Loucy (cell line): ENCODE measurements around the gene CA5B.

Experiments
- H2AFZ ChIP-seq: fragments of 200-600 bp; sonication (generic); 2 replicates; pipeline ENCODE4 v1.6.0; 2016; ENCODE audit warnings: antibody characterized with exemption, mild to moderate bottlenecking, low read length, moderate library complexity
- H3F3A ChIP-seq: fragments of 200-600 bp; 2 replicates; pipeline ENCODE4 v1.6.0; 2016; ENCODE audit warnings: antibody characterized with exemption, low read depth, mild to moderate bottlenecking
- H3K27me3 ChIP-seq: fragments of 200-600 bp; sonication (generic); 2 replicates; pipeline ENCODE4 v1.6.1; 2014; ENCODE audit warnings: low read length, mild to moderate bottlenecking; ENCODE audit not compliant: insufficient read depth, poor library complexity, severe bottlenecking
- H3K36me3 ChIP-seq: fragments of 200-600 bp; sonication (generic); 2 replicates; pipeline ENCODE4 v1.6.1; 2016; ENCODE audit warnings: low read length; ENCODE audit not compliant: insufficient read depth
- H3K4me1 ChIP-seq: fragments of 200-600 bp; sonication (generic); 2 replicates; pipeline ENCODE4 v1.5.1; 2014; ENCODE audit warnings: low read length, mild to moderate bottlenecking; ENCODE audit not compliant: insufficient read depth, poor library complexity, severe bottlenecking
- H3K4me2 ChIP-seq: fragments of 200-600 bp; sonication (generic); 2 replicates; pipeline ENCODE4 v1.6.0; 2014; ENCODE audit warnings: antibody characterized with exemption, low read length, low read depth, mild to moderate bottlenecking; ENCODE audit not compliant: poor library complexity, severe bottlenecking
- H3K4me3 ChIP-seq: fragments of 200-600 bp; sonication (generic); 2 replicates; pipeline ENCODE4 v1.5.1; 2014; ENCODE audit warnings: low read length, mild to moderate bottlenecking, mixed read lengths; ENCODE audit not compliant: poor library complexity, severe bottlenecking
- H3K79me2 ChIP-seq: fragments of 200-600 bp; sonication (generic); 2 replicates; pipeline ENCODE4 v1.6.1; 2014; ENCODE audit warnings: low read length; ENCODE audit not compliant: insufficient read depth
- H3K9ac ChIP-seq: fragments of 200-600 bp; sonication (generic); 2 replicates; pipeline ENCODE4 v1.6.0; 2014; ENCODE audit warnings: mild to moderate bottlenecking, low read depth, low read length, moderate library complexity; ENCODE audit not compliant: poor library complexity, severe bottlenecking
- H3K9me2 ChIP-seq: fragments of 200-600 bp; sonication (generic); replicated peaks from 2 replicates; pipeline ENCODE4 v1.6.1; 2016; ENCODE audit warnings: low read depth, low read length, mixed read lengths
- H3K9me3 ChIP-seq: fragments of 200-600 bp; sonication (generic); 2 replicates; pipeline ENCODE4 v1.6.1; 2014; ENCODE audit warnings: mild to moderate bottlenecking, antibody characterized with exemption, low read length, low read depth; ENCODE audit not compliant: insufficient read depth
- H4K20me1 ChIP-seq: fragments of 200-600 bp; sonication (generic); 2 replicates; pipeline ENCODE4 v1.6.0; 2014; ENCODE audit warnings: antibody characterized with exemption, low read length, mild to moderate bottlenecking; ENCODE audit not compliant: insufficient read depth, poor library complexity, severe bottlenecking
- EZH2phosphoT487 ChIP-seq: fragments of 200-600 bp; IDR thresholded peaks from 2 replicates; pipeline ENCODE4 v1.6.1; 2018; ENCODE audit warnings: antibody characterized with exemption, mild to moderate bottlenecking, moderate library complexity, borderline replicate concordance
- TF ChIP-seq, protein P1 (sequence below): fragments of 200-600 bp; sonication (generic); conservative IDR thresholded peaks from 2 replicates; pipeline ENCODE4 v1.5.1; 2014; ENCODE audit warnings: mild to moderate bottlenecking, antibody characterized with exemption, low read length

Gene CA5B, protein sequence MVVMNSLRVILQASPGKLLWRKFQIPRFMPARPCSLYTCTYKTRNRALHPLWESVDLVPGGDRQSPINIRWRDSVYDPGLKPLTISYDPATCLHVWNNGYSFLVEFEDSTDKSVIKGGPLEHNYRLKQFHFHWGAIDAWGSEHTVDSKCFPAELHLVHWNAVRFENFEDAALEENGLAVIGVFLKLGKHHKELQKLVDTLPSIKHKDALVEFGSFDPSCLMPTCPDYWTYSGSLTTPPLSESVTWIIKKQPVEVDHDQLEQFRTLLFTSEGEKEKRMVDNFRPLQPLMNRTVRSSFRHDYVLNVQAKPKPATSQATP

DNA sequence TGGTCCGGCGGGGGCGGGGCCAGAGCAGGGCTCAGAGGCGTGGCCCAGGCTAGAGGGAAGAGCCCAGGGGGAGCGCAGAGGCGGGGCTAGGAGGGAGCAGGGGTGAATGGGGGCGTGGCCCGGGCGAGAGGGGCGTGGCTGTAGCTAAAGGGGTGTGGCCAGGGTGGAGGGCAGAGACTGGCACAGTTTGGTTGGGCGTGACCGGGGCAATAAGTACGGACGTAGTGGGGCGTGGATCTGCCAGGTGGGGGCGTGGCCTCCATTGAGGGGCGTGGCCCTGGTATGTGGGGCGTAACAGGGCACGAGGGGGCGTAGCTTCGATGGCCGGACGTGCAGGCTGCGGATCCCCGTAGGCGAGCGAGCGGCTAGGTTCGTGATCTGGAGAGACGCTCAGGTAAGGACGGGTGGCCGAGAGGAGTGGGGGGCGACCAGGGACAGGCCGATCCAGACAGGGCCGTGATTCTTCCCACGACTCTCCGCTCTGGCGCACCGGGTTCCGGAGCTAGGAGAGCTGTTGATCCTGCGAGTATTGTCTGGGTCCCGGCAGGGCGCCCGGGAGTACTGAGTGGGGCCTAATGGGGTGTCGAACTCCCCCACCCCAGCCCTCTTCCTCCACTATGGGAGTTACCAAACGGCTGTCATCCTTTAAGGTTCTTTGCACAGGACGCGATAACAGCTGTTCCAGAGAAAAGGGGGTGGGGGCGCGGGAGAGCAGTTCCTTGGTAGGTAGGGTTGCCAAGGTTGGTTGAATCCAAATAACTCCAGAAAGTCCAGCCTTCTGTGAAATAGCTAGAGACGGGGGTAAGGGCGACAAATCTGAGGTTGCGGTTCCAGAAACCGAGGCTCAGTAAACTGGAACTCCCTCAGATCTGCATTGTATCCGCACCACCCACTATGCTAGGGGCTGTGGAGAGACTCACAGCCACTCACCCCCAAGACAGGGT is at the start of gene CA5B:
TSS of gene CA5B (plus strand) at position 312 of the 944 bp plus-strand sequence. CDS start 11,754 bp downstream, outside the sequence.
- no peaks in the 10 kb centered on the region for H4K20me1 ChIP-seq
- peaks cover 13% of the 10 kb centered on the region for H3K4me1 ChIP-seq
- no peaks in the 10 kb centered on the region for H3K36me3 ChIP-seq
- 0 out of 2 replicates have a peak within 1 kb of the TSS, but pooled peaks have one; percentile 43 for H2AFZ ChIP-seq
- no peaks in the 10 kb centered on the region for H3K27me3 ChIP-seq
- no peaks in the 10 kb centered on the region for H3F3A ChIP-seq
- H3K9me3 ChIP-seq: no peaks in the 10 kb centered on the region
- peak within 1 kb of the TSS; percentile 76 for H3K4me3 ChIP-seq
- H3K9me2 ChIP-seq: no peaks in the 10 kb centered on the region
- peak within 1 kb of the TSS; percentile 84 for H3K4me2 ChIP-seq
- H3K79me2 ChIP-seq: no peaks in the 10 kb centered on the region
- H3K9ac ChIP-seq: peak within 1 kb of the TSS; percentile 63
- TF ChIP-seq EZH2phosphoT487: no peak
- TF ChIP-seq, protein P1, sequence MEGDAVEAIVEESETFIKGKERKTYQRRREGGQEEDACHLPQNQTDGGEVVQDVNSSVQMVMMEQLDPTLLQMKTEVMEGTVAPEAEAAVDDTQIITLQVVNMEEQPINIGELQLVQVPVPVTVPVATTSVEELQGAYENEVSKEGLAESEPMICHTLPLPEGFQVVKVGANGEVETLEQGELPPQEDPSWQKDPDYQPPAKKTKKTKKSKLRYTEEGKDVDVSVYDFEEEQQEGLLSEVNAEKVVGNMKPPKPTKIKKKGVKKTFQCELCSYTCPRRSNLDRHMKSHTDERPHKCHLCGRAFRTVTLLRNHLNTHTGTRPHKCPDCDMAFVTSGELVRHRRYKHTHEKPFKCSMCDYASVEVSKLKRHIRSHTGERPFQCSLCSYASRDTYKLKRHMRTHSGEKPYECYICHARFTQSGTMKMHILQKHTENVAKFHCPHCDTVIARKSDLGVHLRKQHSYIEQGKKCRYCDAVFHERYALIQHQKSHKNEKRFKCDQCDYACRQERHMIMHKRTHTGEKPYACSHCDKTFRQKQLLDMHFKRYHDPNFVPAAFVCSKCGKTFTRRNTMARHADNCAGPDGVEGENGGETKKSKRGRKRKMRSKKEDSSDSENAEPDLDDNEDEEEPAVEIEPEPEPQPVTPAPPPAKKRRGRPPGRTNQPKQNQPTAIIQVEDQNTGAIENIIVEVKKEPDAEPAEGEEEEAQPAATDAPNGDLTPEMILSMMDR: no peak

DNA sequence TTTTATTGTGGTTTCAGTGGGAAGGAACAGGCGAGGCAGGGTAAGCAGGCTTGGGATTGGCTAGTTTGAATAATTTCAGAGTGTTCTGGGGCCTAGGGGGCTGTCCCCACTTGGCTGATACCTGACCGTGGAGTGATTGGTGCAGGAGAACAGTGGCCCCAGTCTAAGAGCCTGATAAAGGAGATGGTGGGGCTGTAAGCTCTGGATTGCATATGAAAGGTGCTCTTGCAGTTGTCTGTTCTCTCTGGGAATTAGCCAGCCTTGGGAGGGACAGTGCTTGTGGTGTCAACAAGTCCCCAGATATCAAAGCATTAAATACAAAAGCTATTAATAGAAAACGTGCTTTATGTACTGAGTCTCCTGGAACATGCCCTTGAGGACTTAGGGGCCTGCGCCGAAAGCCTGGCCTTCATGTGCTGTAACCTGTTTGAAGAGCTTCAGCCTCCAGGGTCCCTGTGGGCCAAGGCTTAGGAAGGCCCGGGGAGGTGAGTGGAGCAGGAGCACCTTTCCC is 43.1 kb upstream of the CA5B start:
- Histone ChIP-seq H3K4me3 (no peak overlapping the region), H3K9me2 (no peaks in the 10 kb centered on the region), H3K4me1 (peaks cover 10% of the 10 kb centered on the region), H3K27me3 (no peaks in the 10 kb centered on the region), H3F3A (no peaks in the 10 kb centered on the region), H2AFZ (no peak overlapping the region), H3K9ac (peak overlapping the region; percentile 63), H3K36me3 (peaks cover 26% of the 10 kb centered on the region; the same call in 1 of the 2 replicates), H3K79me2 (no peaks in the 10 kb centered on the region), H3K9me3 (no peaks in the 10 kb centered on the region), H4K20me1 (no peaks in the 10 kb centered on the region), H3K4me2 (peak overlapping the region; percentile 60)
- TF ChIP-seq EZH2phosphoT487: no peak
- TF ChIP-seq, protein P1: no peak

DNA sequence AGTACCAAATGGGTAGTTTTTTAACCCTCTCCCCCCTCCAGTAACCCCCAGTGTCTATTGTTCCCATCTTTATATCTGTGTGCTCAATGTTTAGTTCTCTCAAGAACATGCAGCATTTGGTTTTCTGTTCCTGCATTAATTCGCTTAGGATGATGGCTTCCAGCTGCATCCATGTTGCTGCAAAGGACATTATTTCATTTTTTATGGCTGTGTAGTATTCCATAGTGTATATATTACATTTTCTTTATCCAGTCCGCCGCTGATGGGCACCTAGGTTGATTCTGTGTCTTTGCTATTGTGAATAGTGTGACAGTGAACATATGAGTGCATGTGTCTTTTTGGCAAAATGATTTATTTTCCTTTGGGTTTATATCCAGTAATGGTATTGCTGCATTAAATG is 41.6 kb upstream of the CA5B start:
- Histone ChIP-seq H4K20me1 (no peaks in the 10 kb centered on the region), H3K36me3 (peaks cover 20% of the 10 kb centered on the region; the same call in 1 of the 2 replicates), H3F3A (no peaks in the 10 kb centered on the region), H3K9me2 (no peaks in the 10 kb centered on the region), H3K4me2 (no peak overlapping the region), H3K9ac (no peak overlapping the region), H3K9me3 (no peaks in the 10 kb centered on the region), H3K4me3 (no peak overlapping the region), H2AFZ (no peak overlapping the region), H3K4me1 (peaks cover 10% of the 10 kb centered on the region), H3K27me3 (no peaks in the 10 kb centered on the region), H3K79me2 (no peaks in the 10 kb centered on the region)
- TF ChIP-seq, protein P1: no peak
- TF ChIP-seq EZH2phosphoT487: no peak
